Colon (tissue), 2 donors: Measurements from ENCODE around the gene PRRT1.
"Not testable (repeated sequence)": the region's sequence is repeated elsewhere in the genome, so short reads cannot be mapped to it uniquely, and the experiment has no call there.

Source experiments
- FAIRE-seq: peaks from 2 replicates; lab custom pipeline; 2012; peaks lifted over from hg19 to GRCh38; lab: Jason Lieb, UNC
- donor health status: control.
- donor health status: control.

PRRT1 gene

DNA sequence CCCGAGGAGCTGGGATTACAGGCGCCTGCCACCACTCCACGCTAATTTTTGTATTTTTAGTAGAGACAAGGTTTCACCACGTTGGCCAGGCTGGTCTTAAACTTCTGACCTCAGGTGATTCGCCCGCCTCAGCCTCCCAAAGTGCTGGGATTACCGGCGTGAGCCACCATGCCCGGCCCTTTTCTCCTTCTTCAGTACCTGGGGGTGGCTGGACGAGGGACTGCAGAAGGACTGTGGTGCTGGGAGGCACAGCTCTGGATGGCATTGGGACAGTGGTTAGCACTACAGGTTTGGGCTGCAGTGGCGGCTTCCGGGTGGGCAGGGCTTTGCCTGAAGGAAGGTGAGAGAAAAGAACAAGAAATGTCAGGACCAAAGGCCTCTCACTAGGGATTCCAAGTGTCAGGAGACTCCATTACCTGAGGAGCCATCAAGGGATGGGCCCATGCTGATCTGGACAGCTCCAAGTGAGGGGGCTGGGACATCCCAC is 31.1 kb downstream of the PRRT1 start:
- FAIRE-seq = no peak

DNA sequence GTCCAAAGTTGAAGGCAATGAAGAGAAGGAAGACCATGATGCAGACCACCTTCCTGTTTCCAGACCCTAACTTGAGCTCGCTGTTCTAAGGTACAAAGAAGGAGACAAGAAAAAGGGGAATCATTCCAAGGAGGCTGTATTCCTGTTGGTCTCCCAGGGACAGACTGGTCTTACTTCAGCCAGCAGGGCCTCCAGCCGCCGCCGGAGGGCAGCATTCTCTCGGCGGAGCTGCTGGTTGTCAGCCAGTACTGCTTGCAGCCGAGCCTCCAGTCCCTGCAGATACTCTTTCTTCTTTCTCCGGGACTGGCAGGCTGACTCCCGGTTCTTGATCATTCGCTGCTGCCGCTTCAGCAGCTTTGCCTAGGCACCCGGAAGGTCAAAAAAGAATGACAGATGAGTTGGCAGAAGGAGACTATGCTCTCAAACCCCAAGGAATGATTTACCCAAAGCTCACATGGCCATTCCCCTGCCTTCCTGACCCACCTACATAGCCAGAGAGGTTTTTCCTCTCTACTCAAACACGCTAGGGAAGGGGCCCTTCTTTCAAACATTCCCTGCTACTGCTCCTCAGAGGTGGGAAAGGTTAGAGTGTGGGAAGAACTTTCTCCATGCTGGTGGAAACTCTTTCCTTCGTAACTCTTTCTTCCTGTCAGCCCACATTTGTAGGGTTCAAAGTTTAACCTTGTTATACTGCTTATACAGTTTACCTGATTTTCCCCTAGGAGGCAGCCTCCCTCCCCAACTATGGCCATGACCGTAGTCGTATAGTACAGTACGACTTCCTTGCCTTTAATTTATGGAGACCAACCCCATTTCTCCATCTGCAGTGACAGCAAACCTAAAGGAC is 32.7 kb downstream of the PRRT1 start:
- FAIRE-seq = no peak

DNA sequence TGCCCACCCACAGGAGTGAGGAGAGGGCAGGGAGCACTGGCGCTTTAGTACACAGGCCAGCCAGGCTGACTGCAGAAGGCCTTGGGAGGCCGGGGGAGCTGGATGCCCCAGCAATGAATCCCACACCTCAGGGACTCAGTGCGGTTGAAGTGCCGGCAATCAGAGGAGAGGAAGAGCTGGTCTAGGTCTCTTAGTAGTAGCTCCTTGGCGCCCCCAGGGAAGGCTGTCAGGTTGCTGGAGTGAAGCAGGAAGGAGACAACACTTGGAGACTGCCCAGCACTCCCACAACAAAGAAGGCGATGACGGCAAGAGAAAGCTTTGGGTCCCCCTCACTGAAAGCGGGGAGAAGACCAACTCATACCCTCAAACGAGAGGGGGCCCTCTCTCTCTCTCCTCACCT is 34.3 kb downstream of the PRRT1 start:
- no peak for FAIRE-seq

DNA sequence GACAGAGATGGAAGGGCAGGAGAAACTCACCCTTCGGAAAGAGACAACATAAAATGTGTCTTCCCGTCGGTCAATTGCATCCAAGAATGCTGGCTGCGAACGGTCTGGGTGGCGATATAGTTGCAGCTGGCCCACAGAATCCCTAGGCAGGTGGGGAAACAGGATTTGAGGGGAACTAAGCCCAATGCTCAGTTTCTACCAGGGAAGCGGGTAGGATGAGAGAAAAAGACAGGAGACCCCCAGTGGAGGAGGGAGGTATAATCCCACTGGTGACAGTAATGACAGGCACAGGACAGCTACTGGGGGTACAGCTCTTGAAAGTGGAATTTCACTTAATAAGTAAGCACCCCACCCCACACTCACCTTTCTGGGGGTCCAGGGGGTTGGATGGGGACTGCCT is 35.1 kb downstream of the PRRT1 start:
- FAIRE-seq = no peak

DNA sequence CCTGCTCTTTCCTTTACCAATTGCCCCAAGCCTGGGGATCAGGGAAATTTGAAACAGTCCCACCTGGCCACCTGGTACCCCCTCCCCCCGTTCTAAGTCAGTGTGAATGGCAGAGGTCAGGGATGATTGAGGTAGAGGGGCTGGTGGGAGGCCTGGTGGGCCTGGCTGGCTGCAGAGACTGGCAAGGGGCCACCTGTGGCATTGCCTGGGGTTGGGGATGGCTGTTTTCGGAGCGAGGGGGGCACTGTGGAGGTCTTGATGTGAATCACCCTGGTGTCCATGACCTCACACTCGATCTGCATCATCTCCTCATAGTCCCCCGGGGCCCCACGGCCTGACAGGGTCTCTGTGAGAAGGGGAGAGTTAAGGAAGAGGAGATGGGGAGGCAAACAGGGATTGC is 36.1 kb downstream of the PRRT1 start:
- FAIRE-seq = no peak

DNA sequence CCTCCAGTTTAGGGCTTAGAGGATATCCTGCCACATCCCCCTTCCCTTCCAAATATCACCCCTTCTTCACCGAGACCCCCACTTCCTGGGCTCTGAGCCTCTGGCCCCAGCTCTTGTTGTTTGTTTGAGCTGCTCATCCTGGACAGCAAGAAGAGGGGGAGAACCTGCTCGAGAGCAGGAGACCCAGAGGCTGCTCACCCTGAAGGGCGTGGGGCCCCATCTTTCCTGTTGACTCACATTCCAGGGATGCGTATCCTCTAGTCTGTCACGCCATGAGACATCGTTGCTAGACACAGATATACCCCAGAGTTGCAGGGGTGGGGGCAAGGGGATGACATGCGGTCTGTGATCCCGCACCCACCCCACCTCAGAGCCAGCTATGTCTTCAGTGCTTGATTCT is 36.9 kb downstream of the PRRT1 start:
- no peak for FAIRE-seq

DNA sequence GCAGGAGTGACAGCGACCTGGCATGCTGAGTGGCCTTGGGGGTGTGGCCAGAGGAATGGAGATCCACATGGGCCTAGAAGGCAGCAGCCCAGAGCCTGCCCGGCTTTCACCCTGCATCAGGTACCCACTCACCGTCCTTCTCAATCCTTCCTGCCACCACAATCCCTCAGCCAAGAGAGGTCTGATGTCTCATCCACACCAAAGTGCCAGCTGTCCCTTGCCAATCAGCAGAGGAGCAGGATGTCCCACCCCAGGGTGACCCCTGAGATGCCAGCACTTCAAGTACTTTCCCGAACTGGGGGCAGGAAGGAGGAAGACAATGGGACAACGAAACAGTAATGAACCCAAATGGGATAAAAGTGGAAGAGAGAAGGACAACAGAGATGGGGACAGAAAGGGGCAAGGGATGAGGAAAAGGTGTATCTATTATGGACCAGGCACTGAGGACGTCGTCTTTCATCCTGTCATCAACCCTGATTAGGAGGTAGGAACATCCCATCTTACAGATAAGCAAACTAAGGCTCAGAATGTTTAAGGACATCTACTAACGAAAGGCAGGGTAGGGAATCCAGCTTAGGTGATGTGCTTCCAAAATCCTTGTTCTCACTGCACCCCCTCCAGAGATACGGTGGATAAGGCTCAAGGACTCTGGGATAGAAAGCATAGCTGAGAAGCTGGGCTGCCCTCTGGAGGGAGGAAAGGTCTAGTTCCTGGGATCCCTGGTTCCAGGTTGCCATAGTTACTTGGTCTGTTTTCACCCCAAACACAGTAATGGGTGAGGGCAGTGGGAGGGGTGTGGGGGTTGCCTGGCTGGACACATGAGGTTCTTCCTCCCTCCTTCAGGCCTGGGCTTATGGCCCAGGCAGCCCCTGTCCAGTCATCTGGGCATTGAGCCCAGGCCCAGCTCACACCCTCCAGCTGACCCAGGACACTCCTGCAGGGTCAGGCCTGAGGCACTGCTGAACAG is 38.1 kb downstream of the PRRT1 start:
- FAIRE-seq = no peak

DNA sequence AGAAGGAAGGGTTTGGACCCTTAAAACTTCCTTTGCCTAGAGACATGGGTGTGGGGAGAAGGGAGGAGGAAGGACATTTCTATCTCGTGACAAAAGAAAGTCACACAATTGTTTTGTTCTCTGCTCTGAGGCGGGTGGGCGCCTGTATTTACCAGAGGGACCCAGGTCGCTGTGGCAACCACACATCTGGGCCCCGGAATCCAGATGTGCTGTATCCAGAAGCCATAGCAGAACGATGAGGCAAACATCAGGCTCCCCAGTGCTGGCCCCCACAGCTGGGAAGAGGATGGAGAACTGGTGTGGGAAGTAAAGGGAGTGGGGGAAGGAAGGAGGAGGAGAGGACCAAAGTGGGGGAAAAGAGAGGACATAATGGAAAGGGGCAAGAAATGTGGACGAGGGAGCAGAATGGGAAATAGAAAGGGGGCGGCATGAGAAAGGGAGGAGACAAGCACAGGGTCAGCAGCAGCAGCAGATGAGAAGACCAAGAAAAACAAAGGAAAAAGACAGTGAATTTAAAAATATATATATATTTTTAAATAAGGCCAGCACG is 39.2 kb downstream of the PRRT1 start:
- no peak for FAIRE-seq

DNA sequence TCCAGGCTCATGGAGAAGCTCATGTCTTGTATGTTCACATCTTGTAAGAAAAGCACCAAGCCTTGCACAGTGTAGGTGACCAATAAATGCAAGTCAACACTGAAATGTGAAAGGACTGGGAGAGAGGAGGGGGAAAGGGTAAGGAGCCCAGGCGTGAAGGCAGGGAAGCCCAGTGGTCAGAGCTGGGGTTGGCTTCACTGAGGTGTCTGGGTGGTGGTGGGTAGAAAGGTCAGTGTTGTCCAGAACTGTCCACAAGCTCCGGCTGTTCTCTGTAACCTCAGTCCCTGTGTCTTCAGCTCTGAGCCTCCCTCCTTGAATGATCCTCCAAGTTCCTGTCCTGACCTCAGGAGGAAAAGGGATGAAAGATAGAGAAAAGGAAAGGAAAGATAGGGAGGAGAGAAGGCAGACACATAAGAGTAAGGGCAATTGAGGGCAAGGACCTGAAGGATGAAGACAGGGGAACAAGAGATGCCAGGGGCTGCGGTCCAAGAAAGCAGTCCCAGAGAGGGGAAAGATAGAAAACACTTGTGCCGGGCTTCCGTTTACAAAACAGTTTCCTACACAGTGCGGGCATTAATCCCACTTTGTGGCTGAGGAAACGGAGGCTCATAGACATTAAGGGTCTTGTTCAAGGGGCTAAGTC is 40.2 kb downstream of the PRRT1 start:
- no peak for FAIRE-seq

DNA sequence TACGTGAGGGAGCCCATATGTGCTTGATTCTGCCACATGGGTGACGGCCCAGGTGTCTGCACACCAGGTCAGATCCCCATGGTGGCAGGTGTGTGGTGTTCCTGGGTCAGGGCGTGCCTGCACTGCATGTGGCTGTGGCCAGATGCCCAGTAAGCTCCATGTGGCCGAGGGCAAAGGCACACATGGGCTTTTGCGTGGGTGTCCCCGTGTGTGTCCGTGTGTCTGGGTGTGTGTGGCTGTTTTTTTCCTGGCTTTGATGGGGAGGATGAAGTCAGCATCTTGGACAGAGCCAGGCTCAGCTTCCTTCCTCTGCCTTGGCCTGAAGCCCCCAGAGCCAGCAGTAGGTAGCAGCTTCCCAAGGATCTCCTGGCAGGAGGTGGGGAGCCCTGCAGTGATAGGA is 41.1 kb downstream of the PRRT1 start:
- no peak for FAIRE-seq

DNA sequence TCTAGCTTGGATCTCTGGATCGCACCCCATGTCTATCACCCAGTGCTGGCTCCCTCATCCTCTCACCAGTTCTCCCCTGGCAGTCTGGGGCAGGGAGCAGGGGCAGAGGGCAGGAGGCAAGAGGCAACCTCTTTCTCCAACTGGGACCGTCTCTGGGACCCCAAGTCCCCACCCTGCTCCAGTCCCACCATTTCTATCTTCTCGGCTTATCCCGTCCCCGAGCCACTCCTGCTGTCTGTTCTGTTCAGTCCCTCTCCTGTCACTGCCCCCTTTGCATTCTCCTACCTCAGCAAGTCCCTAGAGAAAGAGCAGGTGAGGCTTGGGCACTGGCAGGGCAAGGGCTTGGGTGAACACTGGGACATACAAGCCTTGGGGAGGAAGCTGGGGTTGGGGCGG is 42.0 kb downstream of the PRRT1 start:
- no peak for FAIRE-seq

DNA sequence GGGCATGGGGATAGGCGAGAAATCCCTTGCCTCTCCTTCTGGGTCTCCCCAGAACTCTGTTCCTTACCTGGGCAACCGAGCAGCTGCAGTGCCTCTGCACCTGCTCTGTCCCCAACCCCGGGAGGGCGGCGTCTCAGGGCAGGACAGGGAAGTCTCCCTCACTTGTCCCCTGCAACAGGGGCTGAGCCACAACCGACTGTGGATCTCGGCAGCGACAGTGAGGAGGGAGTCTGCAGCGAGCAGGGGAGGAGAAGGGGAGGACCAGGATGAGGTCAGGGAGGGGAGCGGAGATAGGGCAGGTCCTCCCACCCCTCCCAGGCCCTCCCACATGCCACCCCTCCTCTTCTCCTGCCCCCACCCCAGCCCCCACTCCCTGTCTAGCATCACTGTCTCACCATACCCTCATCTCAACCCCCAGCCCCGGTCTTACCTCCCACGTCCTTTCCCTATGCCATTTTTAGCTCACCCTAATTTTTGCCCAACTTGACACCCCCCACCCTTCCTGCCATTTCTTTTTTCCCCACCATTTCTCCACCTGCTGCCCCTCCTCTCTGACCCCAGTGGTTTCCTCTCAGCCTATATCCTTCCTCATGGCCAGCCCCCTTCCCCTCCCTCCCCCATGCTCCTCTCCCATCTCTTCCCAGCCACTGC is 42.5 kb downstream of the PRRT1 start, which contains the start of gene TNXB:
TSS of gene TNXB (minus strand) at position 225 of the 651 bp plus-strand sequence. CDS start 11,140 bp downstream, outside the sequence.
- FAIRE-seq = no peak

DNA sequence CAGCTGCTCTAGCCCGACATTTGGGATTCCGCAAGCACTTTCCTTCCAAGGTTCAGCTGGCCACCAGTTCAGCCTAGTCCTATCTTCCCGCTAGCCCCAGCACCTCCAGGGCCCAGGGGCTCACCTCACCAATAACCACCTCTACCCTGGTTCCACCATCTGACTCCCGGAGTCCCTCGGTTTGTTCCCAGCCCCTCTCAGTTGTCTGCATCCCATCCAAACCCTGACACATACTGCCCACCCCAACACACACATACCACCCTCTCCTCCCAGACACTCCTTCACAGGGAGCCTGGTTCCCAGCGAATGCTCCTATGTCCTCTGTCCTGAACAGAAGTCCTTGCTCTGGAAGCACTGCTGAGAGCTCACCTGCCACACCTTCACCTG is 43.0 kb downstream of the PRRT1 start:
- no peak for FAIRE-seq

DNA sequence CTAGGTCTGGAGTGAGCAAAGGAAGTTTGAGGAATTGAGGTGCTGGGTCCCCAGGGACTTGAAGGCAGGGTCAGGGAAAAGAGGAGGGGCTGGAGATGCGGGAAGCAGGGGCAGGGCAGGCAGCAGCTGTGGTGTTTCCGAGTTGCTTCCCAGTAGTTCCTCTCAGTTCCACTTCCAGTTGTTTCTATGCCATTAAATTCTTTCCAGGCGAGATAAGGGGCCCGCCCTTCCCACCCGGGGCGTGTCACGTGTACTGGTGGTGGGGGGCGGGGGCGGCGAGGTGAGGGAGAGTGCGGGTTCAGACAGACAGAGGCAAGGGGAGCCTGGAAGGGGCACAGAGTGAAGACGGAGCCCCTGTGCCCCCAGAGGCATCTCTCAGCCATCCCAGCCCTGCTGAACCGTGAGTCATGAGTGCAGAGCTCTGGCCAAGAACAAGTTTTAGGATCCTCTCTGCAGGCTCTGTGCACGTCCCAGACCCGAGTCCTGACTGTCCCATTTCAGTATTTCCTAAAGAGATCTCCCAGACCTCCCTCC is 43.6 kb downstream of the PRRT1 start:
- FAIRE-seq = no peak

DNA sequence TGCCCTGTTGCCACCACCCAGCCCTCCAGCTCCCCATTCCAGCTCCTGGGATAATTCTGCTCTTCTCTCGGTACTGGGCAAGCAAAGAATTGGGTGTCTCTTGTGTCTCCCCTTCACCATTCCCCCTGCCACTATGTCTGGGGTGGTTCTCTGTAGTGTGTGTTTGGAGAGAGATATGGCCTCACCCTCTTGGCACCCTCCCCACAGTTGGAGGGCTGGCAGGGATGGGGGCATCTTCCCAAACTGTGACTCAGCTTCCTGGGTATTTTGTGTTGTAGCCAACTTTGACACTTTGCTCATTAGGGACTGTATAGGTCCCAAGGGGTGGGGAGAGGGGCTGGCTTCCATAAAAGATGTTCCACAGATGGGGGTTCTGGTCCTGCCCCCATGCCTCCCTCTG is 44.3 kb downstream of the PRRT1 start:
- no peak for FAIRE-seq

DNA sequence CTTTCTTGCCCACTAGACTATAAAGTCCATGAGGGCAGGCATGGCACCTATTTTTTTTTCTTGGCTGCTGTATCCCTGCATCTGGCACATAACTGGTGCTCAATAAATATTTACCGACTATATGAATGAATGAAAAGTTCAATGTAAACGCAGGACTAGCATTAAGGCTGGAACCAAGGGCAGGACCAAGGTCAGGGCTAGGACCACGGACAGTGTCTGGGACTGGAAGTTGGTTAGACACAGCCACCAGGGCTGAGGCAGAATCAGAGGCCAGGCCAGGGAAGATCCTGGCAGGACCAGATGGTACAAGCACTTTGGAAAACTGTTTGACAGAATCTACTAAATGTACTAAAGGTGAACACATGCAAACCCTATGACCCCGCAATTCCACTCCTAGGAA is 46.3 kb downstream of the PRRT1 start:
- FAIRE-seq = no peak

DNA sequence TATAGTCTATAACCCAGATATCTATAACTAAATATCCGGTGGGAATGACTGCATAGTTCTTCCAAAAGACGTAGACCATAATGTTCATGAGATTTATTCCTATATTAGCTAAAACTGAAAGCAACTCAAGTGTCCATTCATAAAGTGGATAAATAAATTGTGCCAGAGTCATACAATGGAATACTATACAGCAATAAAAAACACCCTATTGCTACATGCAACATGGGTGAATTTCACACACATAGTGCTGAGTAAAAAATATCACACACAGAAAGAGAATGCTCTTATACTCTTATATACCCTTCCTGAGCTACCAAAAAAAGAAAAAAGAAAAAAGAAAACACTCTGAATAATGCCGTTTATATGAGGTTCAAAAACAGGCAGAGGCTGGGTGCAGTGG is 49.5 kb downstream of the PRRT1 start:
- no peak for FAIRE-seq

DNA sequence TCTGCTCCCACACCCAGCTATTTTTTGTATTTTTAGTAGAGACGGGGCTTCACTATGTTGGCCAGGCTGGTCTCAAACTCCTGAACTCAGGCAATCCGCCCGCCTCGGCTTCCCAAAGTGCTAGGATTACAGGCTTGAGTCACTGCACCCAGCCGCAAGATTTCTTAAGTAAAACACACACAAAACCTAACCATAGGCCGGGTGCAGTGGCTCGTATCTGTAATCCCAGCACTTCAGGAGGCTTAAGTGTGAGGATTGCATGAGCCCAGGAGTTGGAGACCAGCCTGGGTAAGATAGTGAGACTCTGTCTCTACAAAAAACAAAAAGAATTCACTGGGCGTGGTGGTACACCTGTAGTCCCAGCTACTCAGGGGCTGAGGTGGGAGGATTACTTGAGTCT is 51.5 kb downstream of the PRRT1 start:
- FAIRE-seq = not testable (repeated sequence)
